DMS53 treated with DMSO at 0.1 percent for 48 hours (cell line): ENCODE data around the gene FKRP.

ENCODE experiments used
- DNase-seq: peaks from one replicate; lab custom pipeline; 2025; ENCODE audit not compliant: unreplicated experiment; lab: John Stamatoyannopoulos, UW

The FKRP gene

GRCh38 chr19:46731007-46731501 is 14.8 kb upstream of the FKRP start:
- no peak for DNase-seq

GRCh38 chr19:46731584-46731983 is 14.3 kb upstream of the FKRP start:
- no peak for DNase-seq

- DNase-seq: no peak
These were observed 13.5 kb upstream of the FKRP start for GRCh38 chr19:46732172-46732938.

GRCh38 chr19:46732966-46733689 is 12.7 kb upstream of the FKRP start:
- DNase-seq: no peak

GRCh38 chr19:46733690-46734292 is 12.1 kb upstream of the FKRP start:
- DNase-seq: no peak

- no peak for DNase-seq
These were observed 9.1 kb upstream of the FKRP start for GRCh38 chr19:46736531-46737297.

- DNase-seq: no peak
These were observed 8.6 kb upstream of the FKRP start for GRCh38 chr19:46737298-46737654.

GRCh38 chr19:46737761-46738171 is 8.1 kb upstream of the FKRP start:
- DNase-seq: no peak

- no peak for DNase-seq
These were observed 6.5 kb upstream of the FKRP start for GRCh38 chr19:46739290-46739771.

GRCh38 chr19:46741447-46741846 is 4.4 kb upstream of the FKRP start:
- no peak for DNase-seq

- DNase-seq: no peak
These were observed 2.9 kb upstream of the FKRP start for GRCh38 chr19:46742926-46743480.

GRCh38 chr19:46744005-46744691 is 1.7 kb upstream of the FKRP start:
- DNase-seq: no peak

- no peak for DNase-seq
These were observed 827 bp upstream of the FKRP start for GRCh38 chr19:46745030-46745429.

GRCh38 chr19:46746281-46747057 is 612 bp downstream of the FKRP start, which contains the start of gene STRN4:
STRN4 (minus strand) TSS chr19:46746450; CDS start chr19:46746430, 20 bp downstream.
- no peak for DNase-seq

GRCh38 chr19:46748325-46749109 is 2.7 kb downstream of the FKRP start:
- no peak for DNase-seq

- peak; percentile 57 for DNase-seq
These were observed 7.7 kb downstream of the FKRP start for GRCh38 chr19:46753420-46754155.

- no peak for DNase-seq
These were observed 9.4 kb downstream of the FKRP start for GRCh38 chr19:46755077-46755852.
